Activated T-cell treated with anti-CD3 and anti-CD28 coated beads for 4 hours (primary cell): ENCODE data around the gene ZNF729.
"Not testable (repeated sequence)": the region's sequence is repeated elsewhere in the genome, so short reads cannot be mapped to it uniquely, and the experiment has no call there.

Source experiments
- DNase-seq: peaks from one replicate; pipeline ENCODE4 v3.0.0-alpha.2; 2020

ZNF729 gene

DNA sequence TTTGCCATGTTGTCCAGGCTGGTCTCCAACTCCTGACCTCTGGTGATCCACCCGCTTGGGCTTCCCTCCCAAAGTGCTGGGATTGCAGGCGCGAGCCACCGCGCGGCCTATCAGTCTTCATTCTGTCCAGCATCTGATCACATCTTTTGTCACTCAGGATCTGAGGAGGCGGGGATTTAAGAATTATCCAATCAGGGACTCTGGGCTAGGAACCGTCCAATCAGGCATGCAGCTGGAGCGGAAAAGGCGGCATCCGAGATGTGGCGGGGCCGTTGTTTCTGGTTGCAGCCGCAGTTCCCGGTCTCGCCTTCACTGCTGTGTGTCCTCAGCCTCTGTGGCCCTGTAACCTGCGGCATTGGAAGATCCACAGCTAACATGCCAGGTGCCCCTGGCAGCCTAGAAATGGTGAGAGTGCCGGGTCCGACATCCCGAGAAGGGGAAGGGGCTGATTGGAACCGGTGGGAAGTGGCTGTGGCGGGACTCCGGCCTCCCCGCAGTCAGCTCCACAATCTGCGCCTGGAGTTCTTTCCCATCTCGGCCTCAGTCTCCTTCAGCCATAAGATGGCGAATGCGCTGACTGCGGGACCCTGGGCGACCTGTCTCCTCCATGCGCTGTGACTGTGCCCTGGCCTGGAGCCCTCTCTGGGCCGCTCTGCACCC, at the start of gene ZNF729:
Gene ZNF729, plus strand, starts transcription at position 291 of the 660 bp plus-strand sequence. Its CDS starts 85 bp downstream, at position 376.
- DNase-seq: no peak

DNA sequence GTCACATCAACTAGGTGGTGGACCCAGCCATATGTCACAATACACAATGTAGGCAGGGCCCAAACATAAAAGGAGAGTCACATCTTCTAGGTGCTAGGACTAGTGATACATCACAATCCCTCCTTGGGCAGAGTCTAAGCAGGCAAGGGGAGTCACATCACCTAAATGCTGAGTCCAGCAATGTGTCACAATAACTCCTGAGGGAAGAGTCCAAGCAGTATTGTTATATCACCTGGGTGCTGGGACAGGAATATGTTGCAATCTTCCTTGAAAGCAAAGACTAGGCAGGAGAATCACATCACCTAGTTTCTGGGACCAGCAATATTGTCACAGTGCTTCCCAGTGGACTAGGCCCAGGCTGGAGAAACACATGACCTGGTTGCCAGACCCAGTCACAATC, 29.4 kb upstream of the ZNF729 start:
- no peak for DNase-seq

DNA sequence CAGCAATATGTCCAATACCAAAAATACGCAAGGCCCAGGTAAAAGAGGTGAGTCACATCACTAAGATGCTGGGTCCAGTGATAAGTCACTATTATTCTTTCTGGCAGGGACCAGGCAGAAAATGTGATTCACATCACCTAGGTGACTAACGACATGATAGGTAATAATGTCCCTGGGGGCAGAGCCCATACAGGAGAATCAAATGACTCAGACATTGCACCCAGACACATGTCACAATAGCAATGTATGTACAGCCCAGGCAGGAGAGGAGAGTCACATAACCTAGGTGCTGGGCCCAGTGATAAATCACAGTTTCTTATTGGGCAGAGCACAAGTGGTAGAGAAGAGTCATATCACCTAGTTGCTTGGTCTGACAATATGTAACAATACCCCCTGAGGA, 28.9 kb upstream of the ZNF729 start:
- DNase-seq: no peak

DNA sequence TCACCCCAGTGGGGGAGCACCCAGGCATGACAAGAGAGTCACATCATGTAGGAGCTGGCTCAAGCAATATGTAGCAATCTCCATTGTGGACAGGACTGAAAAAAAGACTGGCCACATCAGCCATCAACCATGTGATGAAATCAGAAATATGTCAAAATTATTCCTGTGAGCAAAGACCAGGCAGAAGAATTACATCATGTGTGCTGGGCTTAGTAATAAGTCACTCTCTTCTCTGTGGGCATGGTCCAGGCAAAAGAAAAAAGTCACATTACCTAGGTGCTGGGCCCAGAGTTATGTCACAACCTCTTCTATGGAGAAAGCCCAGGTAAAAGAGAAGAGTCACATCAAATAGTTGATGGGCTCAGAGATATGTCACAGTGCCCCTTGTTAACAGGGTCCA, 28.3 kb upstream of the ZNF729 start:
- DNase-seq: no peak

DNA sequence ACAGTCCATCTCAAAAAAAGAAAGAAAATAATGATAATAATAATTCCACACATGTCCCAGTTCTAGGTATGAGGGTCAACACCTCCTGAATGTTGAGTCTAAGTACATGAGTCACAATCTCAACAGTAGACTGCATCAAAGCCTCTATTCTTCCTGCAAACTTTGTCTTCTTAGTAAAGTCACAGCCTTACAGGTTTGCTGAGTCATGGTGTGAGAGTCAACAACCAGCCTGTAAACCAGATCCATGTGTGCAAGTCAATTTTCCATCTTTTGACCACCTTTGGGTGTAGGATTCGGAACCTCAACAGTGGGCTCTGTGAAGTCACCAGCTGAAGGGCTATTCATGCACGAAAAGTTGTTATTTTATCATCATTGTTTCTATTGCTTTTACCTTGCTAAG, 25.7 kb upstream of the ZNF729 start:
- DNase-seq: no peak

DNA sequence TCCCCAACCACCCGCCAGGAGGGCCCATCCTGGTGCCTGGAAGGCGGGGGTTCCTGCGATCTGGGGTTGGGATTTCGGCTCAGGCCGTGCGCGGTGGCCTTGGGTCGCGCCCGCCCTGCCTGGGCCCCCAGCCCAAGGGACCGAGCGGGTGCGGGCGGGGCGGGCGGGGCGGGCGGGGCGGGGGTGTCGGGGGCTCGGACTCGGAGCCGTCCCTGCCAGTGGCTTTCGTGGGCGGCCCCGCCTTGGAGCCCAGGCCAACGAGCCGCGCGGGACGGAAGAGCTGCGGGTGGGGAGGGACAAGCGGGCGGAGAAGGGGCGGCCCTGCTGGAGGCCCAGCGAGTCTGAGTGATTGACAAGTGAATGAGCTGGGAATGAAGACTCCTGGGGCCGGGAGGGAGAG, 24.6 kb upstream of the ZNF729 start:
- DNase-seq: no peak

DNA sequence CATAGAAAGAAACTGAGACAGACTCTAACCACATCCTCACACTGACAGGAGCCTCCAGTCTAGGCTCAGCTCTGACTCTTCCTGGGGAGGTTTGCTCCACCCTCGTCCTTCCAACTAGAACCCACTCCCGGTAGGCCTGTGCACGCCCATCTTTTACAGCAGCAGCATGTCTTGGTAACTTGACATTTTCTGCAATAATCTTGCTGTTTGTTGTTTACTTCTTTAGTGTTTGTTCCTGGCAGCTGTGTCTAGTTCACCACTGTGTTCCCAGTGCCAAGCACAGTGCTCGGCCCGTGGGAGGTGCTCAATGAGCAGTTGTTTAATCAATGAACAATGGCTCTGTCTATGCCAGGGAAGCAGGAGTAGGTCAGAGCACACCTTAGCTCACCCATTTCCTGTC, 23.1 kb upstream of the ZNF729 start:
- DNase-seq: no peak

DNA sequence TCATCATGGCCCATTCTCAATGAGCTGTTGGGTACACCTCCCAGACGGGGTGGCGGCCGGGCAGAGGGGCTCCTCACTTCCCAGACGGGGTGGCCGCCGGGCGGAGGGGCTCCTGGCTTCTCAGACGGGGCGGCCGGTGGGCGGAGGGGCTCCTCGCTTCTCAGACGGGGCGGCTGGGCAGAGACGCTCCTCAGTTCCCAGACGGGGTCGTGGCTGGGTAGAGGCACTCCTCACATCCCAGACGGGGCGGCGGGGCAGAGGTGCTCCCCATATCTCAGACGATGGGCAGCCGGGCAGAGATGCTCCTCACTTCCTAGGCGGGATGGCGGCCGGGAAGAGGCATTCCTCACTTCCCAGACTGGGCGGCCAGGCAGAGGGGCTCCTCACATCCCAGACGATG, 35.3 kb downstream of the ZNF729 start:
- not testable (repeated sequence) for DNase-seq

DNA sequence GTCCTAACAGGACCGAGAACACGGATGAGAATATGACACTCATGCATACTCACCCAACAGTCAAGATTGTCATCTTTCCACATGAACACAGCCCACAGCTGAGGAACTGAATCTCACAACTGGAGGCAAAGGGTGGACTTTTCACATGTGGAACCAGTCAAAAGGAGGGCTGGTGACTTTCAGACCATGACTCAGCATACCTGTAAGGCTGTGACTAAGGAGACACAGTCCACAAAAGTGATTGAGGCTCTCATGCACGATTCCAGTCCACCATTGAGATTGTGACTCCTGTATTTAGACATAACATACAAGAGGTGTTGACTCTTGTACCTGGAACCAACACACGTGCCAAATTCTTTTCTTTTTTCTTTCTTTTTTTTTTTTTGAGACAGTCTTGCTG, 40.0 kb downstream of the ZNF729 start:
- DNase-seq: no peak

DNA sequence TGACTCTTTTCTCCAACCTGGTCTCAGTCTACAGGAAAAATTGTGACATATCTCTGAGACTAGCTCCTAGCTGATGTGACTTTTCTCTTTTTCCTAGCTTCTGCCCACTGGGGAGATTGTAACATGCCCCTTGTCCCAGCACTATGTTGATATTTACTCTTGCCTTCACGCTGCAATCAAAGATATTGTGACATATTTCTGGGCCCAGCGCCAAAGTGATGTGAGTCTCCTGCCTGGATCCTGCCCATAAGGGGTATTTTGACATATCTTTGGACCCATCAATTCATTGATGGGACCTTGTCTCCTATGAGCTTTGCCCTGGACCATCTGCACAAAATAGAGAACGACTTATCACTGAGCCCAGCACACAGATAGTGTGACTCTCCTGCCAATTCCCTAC, 41.1 kb downstream of the ZNF729 start:
- DNase-seq: no peak

DNA sequence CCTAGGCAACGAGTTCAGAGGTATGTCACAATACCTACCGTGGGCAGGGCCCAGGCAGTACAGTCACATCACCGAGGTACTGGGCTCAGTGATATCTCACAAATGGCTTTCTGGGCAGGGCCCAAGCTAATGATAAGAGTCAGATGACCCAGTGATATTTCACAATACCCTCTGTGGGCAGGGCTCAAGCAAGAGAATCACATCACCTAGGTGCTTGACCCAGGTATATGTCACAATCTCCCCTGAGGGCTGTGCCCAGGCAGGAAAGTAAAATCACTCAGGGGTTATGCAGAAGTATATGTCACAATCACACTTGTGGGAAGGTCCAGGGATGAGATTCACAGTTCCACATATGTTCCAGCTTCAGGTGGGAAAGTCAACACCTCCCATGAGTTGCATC, 45.3 kb downstream of the ZNF729 start:
- DNase-seq: no peak

DNA sequence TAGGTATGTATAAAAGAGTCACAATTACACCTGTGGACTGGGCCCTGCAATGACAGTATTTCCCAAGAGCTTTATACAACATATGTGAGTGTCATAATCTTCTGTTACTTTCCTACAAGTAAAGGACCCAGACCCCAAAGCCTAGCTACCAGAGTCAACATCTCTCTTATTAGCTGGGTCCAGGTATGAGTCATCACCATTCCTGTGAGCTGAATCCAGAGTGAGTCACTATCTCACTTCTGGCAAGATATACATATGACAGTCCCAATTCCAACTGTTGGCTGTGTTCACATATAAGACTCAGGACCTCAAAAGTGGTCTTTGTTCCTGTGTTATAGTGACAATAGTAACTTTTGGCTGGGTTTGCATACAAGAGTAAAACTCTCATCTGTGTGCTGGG, 46.7 kb downstream of the ZNF729 start:
- DNase-seq: no peak

DNA sequence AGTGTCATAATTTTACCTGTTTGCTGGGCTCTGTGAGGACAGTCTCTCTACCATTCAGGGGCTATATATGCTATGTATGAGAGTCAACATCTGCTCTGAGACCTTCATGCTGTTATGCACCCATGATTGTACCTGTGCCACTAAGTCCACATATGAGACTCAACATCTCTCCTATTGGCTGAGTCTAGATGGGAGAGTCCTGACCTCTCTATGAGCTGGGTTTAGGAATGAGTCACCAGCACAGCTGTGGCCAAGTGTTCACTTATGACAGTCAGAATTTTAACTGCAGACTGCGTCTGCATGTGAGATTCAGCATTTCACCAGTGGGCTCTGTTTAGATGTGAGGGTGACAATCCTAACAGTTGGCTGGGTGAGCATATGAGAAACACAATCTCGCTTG, 49.5 kb downstream of the ZNF729 start:
- no peak for DNase-seq

DNA sequence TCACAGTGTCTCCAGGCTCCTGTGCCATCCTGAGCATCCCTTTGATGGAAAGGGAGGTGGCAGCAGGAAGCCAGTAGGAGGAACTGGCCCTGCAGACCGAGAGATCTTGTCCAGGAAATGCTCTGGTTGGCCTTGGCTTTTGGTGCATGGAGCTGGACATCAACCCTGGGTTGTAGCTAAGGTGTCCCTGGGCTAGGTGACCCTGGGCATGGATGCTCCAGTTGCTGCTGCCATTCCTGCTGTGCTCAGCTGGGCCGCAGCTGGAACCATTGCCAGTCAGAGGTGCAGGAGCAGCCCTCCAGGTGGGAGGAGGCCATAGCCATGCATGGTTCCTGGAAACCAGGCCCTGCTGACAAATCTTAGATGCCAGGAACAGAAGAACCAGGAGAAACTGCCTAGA, 68.4 kb downstream of the ZNF729 start:
- no peak for DNase-seq
